ENCODE results near the gene CASP8AP2. TPM values are rescaled to one million over a fixed set of nuclear protein-coding genes. Genes with fewer than 3 reads are reported as not detected.

The CASP8AP2 gene
- total and polyA plus RNA-seq, 9 of the 15 experiments (the other 6 are each of a cell fraction or from before 2014, with no cell fraction given) = 10.6 to 30.0 (median 19.1) TPM

GRCh38 chr6:89874438-89874837 is 44.8 kb downstream of the CASP8AP2 start (continued):
- TF ChIP-seq, protein P1, sequence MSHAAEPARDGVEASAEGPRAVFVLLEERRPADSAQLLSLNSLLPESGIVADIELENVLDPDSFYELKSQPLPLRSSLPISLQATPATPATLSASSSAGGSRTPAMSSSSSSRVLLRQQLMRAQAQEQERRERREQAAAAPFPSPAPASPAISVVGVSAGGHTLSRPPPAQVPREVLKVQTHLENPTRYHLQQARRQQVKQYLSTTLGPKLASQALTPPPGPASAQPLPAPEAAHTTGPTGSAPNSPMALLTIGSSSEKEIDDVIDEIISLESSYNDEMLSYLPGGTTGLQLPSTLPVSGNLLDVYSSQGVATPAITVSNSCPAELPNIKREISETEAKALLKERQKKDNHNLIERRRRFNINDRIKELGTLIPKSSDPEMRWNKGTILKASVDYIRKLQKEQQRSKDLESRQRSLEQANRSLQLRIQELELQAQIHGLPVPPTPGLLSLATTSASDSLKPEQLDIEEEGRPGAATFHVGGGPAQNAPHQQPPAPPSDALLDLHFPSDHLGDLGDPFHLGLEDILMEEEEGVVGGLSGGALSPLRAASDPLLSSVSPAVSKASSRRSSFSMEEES (CRISPR knock-in tag; IDR thresholded peaks at IDR 0.05) = no peak
- TF ChIP-seq, protein P2, sequence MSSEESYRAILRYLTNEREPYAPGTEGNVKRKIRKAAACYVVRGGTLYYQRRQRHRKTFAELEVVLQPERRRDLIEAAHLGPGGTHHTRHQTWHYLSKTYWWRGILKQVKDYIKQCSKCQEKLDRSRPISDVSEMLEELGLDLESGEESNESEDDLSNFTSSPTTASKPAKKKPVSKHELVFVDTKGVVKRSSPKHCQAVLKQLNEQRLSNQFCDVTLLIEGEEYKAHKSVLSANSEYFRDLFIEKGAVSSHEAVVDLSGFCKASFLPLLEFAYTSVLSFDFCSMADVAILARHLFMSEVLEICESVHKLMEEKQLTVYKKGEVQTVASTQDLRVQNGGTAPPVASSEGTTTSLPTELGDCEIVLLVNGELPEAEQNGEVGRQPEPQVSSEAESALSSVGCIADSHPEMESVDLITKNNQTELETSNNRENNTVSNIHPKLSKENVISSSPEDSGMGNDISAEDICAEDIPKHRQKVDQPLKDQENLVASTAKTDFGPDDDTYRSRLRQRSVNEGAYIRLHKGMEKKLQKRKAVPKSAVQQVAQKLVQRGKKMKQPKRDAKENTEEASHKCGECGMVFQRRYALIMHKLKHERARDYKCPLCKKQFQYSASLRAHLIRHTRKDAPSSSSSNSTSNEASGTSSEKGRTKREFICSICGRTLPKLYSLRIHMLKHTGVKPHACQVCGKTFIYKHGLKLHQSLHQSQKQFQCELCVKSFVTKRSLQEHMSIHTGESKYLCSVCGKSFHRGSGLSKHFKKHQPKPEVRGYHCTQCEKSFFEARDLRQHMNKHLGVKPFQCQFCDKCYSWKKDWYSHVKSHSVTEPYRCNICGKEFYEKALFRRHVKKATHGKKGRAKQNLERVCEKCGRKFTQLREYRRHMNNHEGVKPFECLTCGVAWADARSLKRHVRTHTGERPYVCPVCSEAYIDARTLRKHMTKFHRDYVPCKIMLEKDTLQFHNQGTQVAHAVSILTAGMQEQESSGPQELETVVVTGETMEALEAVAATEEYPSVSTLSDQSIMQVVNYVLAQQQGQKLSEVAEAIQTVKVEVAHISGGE (CRISPR knock-in tag; IDR thresholded peaks at IDR 0.05) = no peak
- TF ChIP-seq CEBPZ (IDR thresholded peaks at IDR 0.05; ENCODE audit: borderline replicate concordance, low read depth, low read length) (no peak), TARDBP (IDR thresholded peaks at IDR 0.05) (no peak), CBFA2T2 (conservative IDR thresholded peaks at IDR 0.05) (peak; percentile 79), MAFK (IDR thresholded peaks at IDR 0.05; ENCODE audit: low read length) (no peak), ELK3 (CRISPR knock-in tag; IDR thresholded peaks at IDR 0.05) (no peak), PYGO2 (tag; IDR thresholded peaks at IDR 0.05) (no peak), STAT5A (IDR thresholded peaks at IDR 0.05; ENCODE audit: borderline replicate concordance, low read length) (peak; percentile 69), MEF2A (IDR thresholded peaks at IDR 0.05; ENCODE audit: control insufficient read depth, low read depth, low read length) (no peak), FOXP1 (CRISPR knock-in tag; IDR thresholded peaks at IDR 0.05) (no peak), BHLHE40 (IDR thresholded peaks at IDR 0.05; ENCODE audit: low read length) (no peak), FOXJ2 (tag; IDR thresholded peaks at IDR 0.05) (no peak)
- TF ChIP-seq, protein P3, sequence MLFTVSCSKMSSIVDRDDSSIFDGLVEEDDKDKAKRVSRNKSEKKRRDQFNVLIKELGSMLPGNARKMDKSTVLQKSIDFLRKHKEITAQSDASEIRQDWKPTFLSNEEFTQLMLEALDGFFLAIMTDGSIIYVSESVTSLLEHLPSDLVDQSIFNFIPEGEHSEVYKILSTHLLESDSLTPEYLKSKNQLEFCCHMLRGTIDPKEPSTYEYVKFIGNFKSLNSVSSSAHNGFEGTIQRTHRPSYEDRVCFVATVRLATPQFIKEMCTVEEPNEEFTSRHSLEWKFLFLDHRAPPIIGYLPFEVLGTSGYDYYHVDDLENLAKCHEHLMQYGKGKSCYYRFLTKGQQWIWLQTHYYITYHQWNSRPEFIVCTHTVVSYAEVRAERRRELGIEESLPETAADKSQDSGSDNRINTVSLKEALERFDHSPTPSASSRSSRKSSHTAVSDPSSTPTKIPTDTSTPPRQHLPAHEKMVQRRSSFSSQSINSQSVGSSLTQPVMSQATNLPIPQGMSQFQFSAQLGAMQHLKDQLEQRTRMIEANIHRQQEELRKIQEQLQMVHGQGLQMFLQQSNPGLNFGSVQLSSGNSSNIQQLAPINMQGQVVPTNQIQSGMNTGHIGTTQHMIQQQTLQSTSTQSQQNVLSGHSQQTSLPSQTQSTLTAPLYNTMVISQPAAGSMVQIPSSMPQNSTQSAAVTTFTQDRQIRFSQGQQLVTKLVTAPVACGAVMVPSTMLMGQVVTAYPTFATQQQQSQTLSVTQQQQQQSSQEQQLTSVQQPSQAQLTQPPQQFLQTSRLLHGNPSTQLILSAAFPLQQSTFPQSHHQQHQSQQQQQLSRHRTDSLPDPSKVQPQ (CRISPR knock-in tag; IDR thresholded peaks at IDR 0.05; ENCODE audit: borderline replicate concordance) = no peak
- TF ChIP-seq, protein P4, sequence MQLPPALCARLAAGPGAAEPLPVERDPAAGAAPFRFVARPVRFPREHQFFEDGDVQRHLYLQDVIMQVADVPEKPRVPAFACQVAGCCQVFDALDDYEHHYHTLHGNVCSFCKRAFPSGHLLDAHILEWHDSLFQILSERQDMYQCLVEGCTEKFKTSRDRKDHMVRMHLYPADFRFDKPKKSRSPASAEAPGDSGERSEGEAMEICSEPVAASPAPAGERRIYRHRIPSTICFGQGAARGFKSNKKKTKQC (CRISPR knock-in tag; IDR thresholded peaks at IDR 0.05) = no peak

Measured in K562 (cell line).